GM18519 (cell line): ENCODE data around the gene CMTM4.
A peak's percentile ranks its signal among the peaks of the same experiment; 100 is the strongest.
"Not testable (repeated sequence)": the region's sequence is repeated elsewhere in the genome, so short reads cannot be mapped to it uniquely, and the experiment has no call there.

Source experiments
- ATAC-seq: cut with Tn5 transposase; IDR thresholded peaks from one replicate; pipeline ENCODE4 v1.9.1; 2021; ENCODE audit warnings: mild to moderate bottlenecking, moderate library complexity; ENCODE audit not compliant: unreplicated experiment, low FRiP score

Gene CMTM4

GRCh38 chr16:66706506-66706880 lies 9.9 kb upstream of the CMTM4 start:
- ATAC-seq: no peak

GRCh38 chr16:66705790-66706505 lies 9.4 kb upstream of the CMTM4 start:
- no peak for ATAC-seq

DNA sequence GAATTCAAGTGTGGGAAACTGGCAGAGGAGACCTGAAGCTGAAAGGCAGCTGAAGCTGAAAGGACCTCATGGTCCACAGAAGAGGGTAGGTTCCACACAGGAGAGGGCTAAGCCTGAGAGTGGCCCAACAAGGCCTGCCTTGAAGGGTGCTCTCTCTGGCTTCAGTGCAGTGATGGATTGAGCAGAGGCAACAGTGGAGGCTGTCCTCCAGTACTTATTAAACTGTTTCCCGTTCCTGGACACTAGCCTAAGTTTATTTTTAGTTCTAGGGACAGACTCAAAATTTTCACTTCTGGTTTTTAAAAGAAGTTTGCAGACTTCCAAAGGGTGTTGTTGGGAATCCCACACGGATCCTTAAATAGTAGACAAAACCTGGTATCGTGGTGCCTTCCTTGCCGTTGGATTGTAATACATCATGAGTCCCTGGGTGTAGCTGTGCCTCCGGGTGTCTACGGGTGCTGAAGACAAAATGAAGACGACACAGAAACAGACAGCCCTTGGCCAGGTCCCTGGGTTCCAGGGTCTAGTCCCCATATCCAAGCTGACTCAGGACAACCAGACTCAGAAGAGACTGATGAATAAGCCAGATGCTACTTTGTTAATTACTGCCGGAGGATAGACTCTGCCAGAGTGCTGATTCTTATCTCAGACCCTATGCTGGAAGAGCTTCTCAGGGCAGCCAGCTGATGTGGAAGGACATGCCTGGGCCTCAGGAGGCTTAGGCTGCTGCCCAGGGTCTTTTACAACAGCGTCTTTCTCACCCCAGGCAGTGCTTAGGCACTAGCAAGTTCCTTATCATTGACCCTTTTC lies 7.1 kb upstream of the CMTM4 start:
- ATAC-seq: no peak

- no peak for ATAC-seq
These were observed 5.0 kb upstream of the CMTM4 start for GRCh38 chr16:66701516-66701915.

GRCh38 chr16:66701026-66701425 lies 4.5 kb upstream of the CMTM4 start:
- no peak for ATAC-seq

DNA sequence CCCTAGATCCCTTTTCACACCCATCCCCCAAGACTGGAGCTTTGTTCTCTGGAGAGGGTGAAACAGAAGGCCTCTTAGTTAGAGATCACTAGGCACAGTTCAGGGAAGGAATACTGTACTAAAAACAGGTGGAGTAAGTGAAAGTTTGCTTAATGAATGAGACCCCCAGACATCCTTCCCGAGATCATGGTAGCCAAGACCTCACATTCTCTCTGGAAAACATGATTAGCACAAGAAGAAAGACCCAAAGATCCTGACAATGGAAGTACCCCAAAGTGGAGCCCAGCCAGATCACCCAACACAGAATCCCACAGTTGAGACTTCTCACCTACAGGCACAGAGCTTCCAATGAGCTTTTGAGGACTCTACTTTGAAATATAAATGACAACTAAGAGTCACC lies 3.4 kb upstream of the CMTM4 start:
- no peak for ATAC-seq

DNA sequence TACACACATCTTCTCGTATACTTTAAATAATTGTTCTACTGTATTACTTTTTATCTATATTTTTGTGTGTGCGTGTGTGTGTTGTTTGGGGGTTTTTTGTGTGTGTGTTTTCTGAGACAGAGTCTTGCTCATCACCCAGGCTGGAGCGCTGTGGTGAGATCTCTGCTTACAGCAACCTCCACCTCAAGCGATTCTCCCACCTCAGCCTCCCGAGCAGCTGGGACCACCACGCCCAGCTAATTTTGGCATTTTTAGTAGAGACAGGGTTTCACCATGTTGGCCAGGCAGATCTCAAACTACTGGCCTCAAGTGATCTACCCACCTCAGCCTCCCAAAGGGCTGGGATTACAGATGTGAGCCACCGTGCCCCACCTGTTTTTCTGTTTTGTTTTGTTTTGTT lies 1.5 kb upstream of the CMTM4 start:
- no peak for ATAC-seq

DNA sequence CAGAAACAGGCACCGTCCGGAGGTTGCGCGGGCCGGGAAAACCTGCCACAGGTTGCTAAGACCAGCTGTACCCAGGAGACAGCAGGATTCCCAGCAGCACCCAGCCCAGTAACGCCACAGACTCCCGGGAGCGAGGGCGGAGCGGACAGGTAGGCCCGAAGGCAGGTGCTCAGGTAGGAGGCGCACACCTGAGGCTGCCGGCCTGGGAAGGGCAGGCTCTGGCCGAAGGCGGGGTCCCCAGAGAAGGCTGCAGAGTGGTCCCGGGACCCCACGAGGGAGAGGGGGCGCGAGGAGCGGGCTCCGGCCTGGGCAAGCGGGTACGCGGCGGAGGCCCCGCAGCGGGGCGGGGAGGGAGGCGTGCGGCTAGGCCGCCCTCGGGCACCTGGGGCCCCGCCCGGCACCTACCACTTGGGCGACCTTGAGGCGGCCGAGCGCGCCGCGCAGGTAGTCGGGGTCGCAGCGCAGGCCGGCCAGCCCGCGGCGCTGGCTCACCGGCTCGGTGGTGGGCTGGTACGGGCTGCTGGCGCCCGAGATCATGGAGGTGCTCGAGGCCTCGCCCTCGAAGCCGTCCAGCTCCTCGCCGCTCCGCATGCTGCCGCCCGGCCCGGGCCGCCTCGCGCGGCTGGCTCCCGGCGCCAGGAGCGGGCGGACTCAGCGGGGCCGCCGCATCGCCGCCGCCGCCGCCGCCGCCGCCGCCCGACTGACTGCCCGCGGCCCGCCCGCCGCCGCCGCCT lies 441 bp downstream of the CMTM4 start:
- ATAC-seq: peak; percentile 41

GRCh38 chr16:66695471-66695934 lies 1.0 kb downstream of the CMTM4 start:
- ATAC-seq: no peak

GRCh38 chr16:66693149-66693548 lies 3.4 kb downstream of the CMTM4 start:
- no peak for ATAC-seq

DNA sequence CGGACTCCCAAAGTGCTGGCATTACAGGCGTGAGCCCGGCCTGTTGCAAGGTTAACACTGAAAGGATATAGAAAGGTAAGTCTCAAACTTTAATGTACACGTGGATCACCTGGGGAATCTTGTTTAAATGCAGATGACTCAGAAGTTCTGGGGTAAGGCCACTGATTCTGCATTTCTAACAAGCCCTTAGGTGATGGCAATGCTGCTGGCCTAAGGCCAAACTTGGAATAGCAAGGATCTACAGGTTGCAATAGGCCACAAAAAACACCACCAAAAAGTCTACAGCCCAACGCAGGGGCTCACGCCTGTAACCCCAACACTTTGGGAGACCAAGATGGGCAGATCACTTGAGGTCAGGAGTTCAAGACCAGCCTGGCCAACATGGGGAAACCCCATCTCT lies 4.2 kb downstream of the CMTM4 start:
- ATAC-seq: no peak

- no peak for ATAC-seq
These were observed 5.3 kb downstream of the CMTM4 start for GRCh38 chr16:66691234-66691633.

- no peak for ATAC-seq
These were observed 6.3 kb downstream of the CMTM4 start for GRCh38 chr16:66690106-66690847.

DNA sequence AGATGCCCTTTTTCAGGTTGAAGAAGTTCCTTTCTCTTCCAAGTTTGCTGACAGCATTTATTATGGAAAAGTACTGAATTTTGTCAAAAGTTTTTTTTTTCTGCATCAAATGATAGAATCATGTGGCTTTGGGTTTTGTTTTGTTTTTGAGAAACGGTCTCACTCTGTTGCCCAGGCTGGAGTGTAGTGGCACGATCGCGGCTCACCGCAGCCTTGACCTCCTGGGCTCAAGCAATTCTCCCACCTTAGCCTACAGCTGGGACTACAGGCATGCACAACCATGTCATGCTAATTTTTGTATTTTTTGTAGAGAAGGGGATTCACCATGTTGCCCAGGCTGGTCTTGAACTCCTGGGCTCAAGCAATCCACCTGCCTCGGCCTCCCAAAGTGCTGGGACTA lies 7.3 kb downstream of the CMTM4 start:
- ATAC-seq: no peak

GRCh38 chr16:66687906-66688625 lies 8.5 kb downstream of the CMTM4 start:
- no peak for ATAC-seq

- ATAC-seq: not testable (repeated sequence)
These were observed 10.9 kb downstream of the CMTM4 start for GRCh38 chr16:66685501-66686115.

GRCh38 chr16:66682271-66682670 lies 14.3 kb downstream of the CMTM4 start:
- no peak for ATAC-seq

DNA sequence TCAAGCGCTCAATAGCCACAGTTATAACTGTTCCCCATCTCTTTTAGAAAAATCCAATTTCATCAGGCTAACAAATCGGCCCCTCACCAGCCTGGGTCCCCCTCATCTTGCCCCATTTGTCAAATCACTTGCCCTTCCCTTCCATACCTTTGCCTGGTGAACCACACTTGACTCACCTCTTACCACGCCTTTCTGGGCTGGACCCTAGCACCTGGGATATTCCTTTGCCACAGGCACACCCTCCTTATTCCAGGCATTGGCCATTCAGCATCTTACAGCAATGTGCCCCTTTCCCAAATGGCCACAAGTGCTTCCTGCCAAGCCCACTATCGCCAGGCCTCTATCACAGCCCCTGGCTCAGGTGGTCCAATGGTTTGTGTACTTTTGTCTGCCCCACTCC lies 14.9 kb downstream of the CMTM4 start:
- no peak for ATAC-seq

- no peak for ATAC-seq
These were observed 18.2 kb downstream of the CMTM4 start for GRCh38 chr16:66678337-66678736.

DNA sequence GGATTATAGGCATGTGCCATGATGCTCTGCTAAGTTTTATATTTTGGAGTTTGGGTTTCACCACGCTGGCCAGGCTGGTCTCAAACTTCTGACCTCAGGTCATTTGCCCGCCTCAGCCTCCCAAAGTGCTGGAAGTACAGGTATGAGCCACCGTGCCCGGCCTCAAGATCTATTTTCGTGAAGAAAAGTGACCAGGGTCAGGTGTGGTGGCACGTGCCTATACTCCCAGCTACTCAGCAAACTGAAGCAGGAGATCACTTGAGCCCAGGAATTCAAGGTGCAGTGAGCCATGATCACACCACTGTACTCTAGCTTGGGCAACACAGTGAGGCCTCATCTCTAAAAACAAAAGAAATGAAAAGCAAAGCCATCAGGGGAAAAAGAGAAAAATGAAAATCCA lies 18.7 kb downstream of the CMTM4 start:
- ATAC-seq: no peak
